GM18868 (cell line): ENCODE results near the gene CACNA1S.

Experiments
- ATAC-seq: cut with Tn5 transposase; IDR thresholded peaks from one replicate; pipeline ENCODE4 v1.9.1; 2021; ENCODE audit warnings: mild to moderate bottlenecking, moderate library complexity; ENCODE audit not compliant: unreplicated experiment

The CACNA1S gene

GRCh38 chr1:201112173-201112731 lies at the start of gene CACNA1S:
CACNA1S (minus strand) TSS chr1:201112426; CDS start chr1:201112339, 87 bp downstream.
- ATAC-seq = no peak

- no peak for ATAC-seq
These were observed 45.7 kb upstream of the CACNA1S start for GRCh38 chr1:201157949-201158348.

GRCh38 chr1:201156819-201157218 lies 44.6 kb upstream of the CACNA1S start:
- no peak for ATAC-seq

- ATAC-seq = no peak
These were observed 44.1 kb upstream of the CACNA1S start for GRCh38 chr1:201156346-201156745.

GRCh38 chr1:201155354-201155753 lies 43.1 kb upstream of the CACNA1S start:
- ATAC-seq = no peak

GRCh38 chr1:201154389-201155165 lies 42.4 kb upstream of the CACNA1S start, which contains the start of gene TMEM9:
TMEM9 (minus strand) TSS chr1:201154474; CDS start chr1:201153923, 551 bp downstream.
- ATAC-seq = peak; percentile 94

- ATAC-seq = peak; percentile 66
These were observed 41.5 kb upstream of the CACNA1S start for GRCh38 chr1:201153474-201154388.

GRCh38 chr1:201149400-201149799 lies 37.2 kb upstream of the CACNA1S start:
- no peak for ATAC-seq

- no peak for ATAC-seq
These were observed 35.3 kb upstream of the CACNA1S start for GRCh38 chr1:201147396-201148015.

GRCh38 chr1:201146626-201147390 lies 34.6 kb upstream of the CACNA1S start:
- no peak for ATAC-seq

GRCh38 chr1:201145816-201146215 lies 33.6 kb upstream of the CACNA1S start:
- ATAC-seq = no peak

- no peak for ATAC-seq
These were observed 32.9 kb upstream of the CACNA1S start for GRCh38 chr1:201145132-201145531.

- ATAC-seq = no peak
These were observed 32.5 kb upstream of the CACNA1S start for GRCh38 chr1:201144701-201145100.

- no peak for ATAC-seq
These were observed 31.8 kb upstream of the CACNA1S start for GRCh38 chr1:201143726-201144635.

- no peak for ATAC-seq
These were observed 30.9 kb upstream of the CACNA1S start for GRCh38 chr1:201142849-201143725.

- ATAC-seq = no peak
These were observed 30.0 kb upstream of the CACNA1S start for GRCh38 chr1:201142011-201142848.

- no peak for ATAC-seq
These were observed 29.2 kb upstream of the CACNA1S start for GRCh38 chr1:201141418-201141817.
